GM13977 (cell line): ENCODE results near the gene INO80B.
"Not testable (repeated sequence)": the region's sequence is repeated elsewhere in the genome, so short reads cannot be mapped to it uniquely, and the experiment has no call there.

Experiments used
- DNase-seq: peaks from one replicate; pipeline ENCODE4 v3.0.0; 2012; ENCODE audit warnings: low spot score
- CTCF ChIP-seq: IDR thresholded peaks from 2 replicates; pipeline ENCODE4 v1.5.1; 2012; ENCODE audit warnings: mild to moderate bottlenecking, control low read depth; ENCODE audit not compliant: insufficient read depth; ENCODE audit errors: extremely low read depth, missing control alignments
- in situ Hi-C: fragments of 300-500 bp; cut with MboI; formaldehyde crosslinking; loops from one replicate; pipeline ENCODE4 v1.12.0; 2022; ENCODE audit warnings: low sequenced_read_pairs, low pct_unique_long_range_greater_than_20kb, mixed read lengths, inconsistent platforms; ENCODE audit not compliant: unreplicated experiment

INO80B gene

DNA sequence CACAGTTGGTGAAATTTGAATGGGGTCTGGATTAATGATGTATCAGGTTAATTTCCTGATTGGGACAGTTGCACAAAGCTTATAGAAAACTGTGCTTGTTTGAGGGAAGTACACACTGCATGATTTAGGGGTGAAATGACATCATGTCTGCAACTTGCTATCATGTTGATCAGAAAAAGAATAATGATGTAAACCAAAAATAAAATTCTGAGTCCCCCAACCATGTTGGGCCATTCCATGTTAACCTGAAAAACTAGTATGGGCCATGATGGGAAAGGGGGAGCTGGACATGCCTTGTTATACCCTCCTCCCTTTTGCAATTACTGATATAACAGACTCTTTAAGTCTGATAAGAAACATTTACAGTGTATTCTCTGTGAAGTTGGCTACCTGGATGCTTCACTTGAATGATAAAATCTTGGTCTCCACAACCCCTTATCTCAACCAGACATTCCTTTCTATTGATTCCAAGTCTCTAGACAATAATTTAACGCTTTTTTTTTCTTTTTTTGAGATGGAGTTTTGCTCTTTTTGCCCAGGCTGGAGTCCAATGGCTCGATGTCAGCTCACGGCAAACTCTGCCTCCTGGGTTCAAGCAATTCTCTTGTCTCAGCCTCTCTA is 4.2 kb upstream of the INO80B start:
- in situ Hi-C loops: no loop called here
- DNase-seq: no peak
- no peak for TF ChIP-seq CTCF

DNA sequence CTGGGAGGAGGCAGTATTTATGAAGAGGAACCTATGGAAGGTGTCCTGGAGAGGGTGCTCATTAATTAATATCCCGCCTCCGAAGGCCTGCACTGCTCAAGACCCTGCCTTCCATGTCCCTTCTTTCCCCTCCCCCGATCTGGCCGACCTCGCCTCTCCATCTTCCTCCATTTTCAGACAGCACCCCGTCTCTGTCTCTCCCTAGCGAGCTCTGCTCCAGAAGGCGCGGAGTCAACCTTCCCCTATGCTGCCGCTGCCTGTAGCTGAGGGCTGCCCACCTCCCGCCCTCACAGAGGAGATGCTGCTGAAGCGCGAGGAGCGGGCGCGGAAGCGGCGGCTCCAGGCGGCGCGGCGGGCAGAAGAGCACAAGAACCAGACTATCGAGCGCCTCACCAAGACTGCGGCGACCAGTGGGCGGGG is 2.3 kb downstream of the INO80B start:
- in situ Hi-C loops: no loop called here
- no peak for DNase-seq
- no peak for TF ChIP-seq CTCF

GRCh38 chr2:74457549-74458131 is 2.8 kb downstream of the INO80B start:
- peak; percentile 82 for DNase-seq
- no peak for TF ChIP-seq CTCF
- in situ Hi-C loops: no loop called here

DNA sequence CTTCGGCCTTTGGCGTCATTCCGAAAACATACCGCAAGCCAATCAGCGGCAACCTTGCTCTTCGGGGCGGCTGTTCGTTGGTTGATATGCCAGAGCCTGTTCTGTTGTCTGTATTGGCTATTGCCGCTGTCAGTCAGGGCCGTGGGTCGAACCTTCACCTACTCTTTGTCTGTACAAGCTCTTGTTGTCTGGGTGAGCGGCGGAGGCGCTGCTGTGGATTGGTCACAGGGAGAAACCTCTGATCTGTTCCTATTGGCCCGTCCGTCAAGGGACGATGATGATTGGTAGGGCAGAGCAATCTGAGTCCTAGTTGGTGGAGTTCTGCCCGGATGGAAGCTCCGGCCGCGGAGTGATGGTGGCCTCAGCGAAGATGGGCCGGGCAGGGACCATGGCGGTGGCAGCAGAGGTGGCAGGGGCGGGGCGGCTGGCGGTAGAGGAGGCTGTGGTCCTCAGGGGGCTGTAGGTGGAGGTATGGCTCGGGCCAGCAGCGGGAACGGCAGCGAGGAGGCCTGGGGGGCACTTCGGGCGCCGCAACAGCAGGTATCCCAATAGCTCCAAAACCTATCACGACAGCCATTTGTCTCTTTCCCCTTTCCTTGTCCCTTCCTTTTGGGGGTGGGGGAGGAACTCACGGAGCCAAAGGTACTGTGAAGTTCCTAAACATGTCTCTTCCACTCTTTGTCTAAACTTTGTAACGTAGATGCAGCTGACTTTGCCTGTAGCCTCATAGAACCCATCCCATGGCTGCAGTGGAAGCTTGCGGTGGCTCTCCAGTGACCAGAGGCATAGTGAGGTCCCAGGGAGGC is 3.4 kb downstream of the INO80B start, which contains the start of gene WBP1:
TSS of gene WBP1 (plus strand) at position 307 of the 806 bp plus-strand sequence. CDS start at position 472, 165 bp downstream.
- in situ Hi-C loops: no loop called here

GRCh38 chr2:74458938-74459363 is 4.1 kb downstream of the INO80B start:
- in situ Hi-C loops: no loop called here
- no peak for DNase-seq
- no peak for TF ChIP-seq CTCF

More for the DNA sequence above, 3.4 kb downstream of the INO80B start, which contains the start of gene WBP1:
- DNase-seq: peak; percentile 97
- no peak for TF ChIP-seq CTCF

DNA sequence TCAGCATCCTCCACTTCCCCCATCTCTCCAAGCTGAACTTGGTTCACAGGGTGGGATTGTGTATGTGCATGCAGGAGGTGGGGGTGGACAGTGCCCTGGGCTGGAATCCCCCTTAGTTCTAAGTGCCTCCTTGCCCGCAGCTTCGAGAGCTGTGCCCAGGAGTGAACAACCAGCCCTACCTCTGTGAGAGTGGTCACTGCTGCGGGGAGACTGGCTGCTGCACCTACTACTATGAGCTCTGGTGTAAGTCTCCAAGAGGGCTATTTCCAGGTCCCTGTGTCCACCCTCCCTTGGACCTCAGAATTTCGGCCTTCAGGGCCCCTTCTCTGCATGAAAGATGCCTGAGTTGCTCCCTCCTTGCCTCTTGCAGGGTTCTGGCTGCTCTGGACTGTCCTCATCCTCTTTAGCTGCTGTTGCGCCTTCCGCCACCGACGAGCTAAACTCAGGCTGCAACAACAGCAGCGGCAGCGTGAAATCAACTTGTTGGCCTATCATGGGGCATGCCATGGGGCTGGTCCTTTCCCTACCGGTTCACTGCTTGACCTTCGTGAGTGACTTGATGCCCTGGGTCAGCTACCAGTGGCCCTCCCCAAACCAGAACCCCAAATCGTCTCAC is 4.7 kb downstream of the INO80B start:
- in situ Hi-C loops, DNase-seq: not testable (repeated sequence)

- in situ Hi-C loops, DNase-seq: not testable (repeated sequence)
Measured at GRCh38 chr2:74460187-74460586, 5.3 kb downstream of the INO80B start.
